AG08396 (cell line): Measurements from ENCODE around the gene SLC9B1.

Source experiments
- DNase-seq: peaks from one replicate; pipeline ENCODE4 v3.0.0; 2012; ENCODE audit warnings: low spot score, mixed read lengths

Gene SLC9B1, protein sequence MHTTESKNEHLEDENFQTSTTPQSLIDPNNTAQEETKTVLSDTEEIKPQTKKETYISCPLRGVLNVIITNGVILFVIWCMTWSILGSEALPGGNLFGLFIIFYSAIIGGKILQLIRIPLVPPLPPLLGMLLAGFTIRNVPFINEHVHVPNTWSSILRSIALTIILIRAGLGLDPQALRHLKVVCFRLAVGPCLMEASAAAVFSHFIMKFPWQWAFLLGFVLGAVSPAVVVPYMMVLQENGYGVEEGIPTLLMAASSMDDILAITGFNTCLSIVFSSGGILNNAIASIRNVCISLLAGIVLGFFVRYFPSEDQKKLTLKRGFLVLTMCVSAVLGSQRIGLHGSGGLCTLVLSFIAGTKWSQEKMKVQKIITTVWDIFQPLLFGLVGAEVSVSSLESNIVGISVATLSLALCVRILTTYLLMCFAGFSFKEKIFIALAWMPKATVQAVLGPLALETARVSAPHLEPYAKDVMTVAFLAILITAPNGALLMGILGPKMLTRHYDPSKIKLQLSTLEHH

DNA sequence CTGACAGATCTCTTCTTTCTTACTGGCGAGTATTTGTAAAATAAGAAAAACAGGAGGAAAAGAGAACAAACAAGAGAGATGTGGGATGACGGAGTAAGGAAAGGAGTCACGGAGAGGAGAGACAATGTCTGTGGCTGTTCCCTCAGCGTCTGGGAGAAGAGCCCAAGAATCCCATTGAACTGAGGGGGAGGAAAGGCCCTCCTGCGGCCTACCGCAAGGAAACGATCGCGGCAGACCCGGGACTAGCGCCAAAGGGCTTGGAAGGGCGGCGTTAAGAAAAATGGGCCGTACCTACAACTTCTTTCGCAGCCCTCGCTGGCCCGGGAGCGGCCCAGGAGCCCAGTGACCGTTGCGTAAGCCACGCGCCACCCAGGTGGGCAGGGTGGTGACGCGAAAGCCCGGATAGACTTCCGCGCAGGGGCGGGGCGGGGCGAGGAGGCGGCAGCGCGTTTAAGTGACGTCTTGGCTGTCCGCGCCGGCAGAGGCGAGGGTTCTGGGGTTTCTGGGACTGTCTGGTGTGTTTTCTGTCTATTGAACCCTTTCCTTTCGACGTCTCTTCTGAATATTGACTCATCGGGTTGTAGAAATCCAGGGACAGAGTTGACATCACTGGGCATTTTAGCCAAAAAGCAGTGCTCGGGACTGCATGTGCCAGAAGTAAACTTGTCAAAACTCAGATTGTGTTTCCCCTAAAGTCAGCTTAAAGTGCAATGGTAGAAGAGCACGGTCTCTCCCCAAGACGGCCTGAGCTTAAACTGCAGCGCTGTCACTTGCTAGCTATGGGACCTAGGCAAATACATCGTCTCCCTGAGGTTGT, at the start of gene SLC9B1:
Gene SLC9B1, minus strand, starts transcription at position 398 of the 817 bp plus-strand sequence. CDS start 27,994 bp downstream, outside the sequence.
- DNase-seq: peak; percentile 93

DNA sequence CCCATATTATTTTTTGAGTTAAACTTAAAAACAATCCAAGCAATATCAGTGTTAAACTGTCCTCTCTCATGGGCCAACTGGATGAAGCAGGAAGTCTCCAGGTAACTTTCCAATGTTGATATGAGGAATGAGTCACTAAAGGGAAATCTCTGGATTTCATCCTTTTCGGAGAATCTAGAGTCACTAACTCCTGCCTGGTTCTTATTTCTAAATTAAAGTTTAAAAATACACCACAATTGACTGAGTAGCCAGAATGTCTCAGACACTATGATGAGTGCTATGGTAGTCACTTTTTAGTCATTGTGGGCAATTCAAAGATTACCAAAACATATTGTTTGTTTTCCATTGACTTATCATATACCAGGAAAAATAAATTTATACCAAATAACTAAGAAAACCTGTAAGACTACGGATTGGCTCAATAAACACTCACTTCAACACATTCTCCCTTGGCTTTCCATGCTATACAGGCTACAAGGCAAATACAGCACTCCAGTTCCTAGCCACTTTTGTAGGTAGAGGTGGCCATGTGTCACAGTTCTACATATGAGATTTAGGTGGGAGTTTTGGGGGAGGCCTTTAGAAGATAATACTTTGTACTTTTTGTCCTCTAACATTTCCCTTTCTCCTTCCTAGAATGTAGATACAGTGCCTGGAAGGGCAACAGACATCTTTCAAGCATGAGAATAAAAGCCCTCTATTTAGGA, 48.5 kb upstream of the SLC9B1 start:
- DNase-seq: no peak

DNA sequence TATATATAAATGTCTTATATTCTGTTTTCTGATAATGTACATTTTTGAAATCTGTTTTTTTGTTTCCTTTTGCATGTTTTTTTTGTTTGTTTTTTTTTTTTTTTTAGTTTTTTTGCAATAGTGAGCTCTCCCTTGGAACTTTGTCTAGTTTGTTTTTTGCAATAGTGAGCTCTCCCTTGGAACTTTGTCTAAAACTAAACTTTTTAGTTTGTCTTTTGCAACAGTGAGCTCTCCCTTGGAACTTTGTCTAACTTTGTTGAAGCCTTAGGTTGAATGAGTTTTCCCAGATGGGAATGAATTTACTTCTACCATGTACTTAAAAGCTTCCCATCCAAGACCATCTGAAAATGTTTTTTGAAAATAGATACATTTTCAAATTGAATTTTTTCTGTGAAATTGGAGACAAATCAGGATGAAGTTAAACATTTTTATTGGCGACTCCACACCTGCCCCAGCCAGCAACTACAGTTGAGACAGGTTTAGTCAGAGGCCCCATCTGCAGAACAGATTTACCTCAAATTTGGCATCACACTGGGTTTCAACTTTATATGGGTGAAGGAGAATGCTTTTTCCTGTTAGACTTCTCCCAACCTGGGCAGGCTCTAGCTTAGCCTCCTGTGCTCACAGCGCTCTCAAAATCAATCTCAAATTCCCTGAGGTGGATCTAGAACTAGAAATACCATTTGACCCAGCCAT, 41.1 kb upstream of the SLC9B1 start:
- DNase-seq: no peak

DNA sequence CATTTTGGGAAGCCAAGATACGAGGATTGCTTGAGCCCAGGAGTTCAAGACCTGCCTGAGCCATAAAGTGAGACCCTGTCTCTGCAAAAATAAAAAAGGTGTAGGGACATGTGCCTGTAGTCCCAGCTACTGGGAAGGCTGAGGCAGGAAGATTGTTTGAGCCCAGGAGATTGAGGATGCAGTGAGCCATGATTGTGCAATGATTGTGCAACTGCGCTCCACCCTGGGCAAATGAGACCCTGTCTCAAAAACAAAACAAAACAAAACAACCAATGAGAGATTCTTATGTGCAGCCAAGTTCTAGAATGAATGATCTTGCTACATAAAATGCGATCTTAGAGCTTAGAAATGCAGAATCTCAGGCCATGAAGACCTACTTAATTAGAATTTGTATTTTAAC, 34.5 kb upstream of the SLC9B1 start:
- no peak for DNase-seq

DNA sequence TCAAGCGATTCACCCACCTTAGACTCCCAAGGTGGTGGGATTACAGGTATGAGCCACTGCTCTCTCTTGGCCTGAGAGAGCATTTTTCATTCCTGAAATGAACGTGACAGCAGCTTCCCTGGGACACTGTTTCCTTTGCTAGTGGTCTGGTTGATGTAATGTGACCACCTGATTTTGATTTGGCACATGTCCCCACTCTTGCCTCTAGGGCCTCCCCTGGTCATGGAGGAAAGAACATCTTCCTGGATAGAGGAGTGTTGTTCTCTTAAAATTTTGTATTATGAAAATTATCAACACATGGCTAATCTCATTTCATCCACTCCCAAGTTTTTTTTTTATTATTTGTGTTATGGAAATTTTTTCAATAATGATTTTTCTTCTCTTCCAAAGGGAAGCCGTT, 33.3 kb upstream of the SLC9B1 start:
- DNase-seq: no peak

DNA sequence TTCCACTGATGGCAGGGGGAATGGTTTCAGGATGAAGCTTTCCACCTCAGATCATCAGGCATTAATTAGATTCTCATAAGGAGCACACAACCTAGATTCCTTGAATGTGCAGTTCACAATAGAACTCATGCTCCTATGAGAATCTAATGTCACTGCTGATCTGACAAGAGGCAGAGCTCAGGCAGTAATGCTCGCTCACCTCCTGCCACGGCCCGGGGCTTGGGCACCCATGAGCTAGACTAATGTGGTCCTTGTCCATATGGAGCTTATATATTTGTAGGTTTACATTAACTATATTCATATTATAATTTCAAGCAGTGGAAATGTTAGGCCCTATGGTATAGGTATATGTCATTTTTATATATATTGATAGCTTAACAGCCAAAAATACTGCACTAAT, 32.6 kb upstream of the SLC9B1 start:
- no peak for DNase-seq

DNA sequence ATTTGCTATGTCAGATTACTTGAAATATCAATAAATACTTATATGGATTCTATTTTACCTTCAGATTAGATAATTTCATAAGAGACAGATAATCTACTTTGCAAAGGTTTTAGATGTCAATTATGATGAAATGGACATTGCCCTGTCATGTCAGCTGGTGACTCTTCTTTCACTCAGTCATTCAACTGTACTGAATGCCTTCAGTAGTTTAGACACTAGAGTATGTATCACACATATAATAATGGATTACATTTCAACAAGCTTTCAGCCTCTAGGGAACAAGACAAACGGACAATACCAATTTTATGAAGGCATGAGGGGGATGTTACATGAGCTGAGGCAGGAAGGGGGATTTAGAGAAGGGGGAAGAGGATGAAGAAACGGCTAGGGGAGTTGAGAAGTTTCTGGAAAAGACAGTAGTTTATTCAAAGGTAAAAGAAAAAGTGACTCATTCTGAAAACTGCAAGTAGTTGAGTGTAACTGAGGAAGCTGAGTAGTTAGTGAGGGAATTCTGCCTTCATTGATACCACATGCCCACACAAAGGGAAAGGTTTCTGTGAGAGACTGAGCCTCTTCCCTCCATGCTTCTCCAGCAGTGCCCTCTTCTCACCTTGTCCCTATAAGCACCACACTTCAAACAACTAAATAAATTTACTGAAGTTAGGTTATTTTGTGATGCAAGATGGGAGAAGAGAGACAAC, 31.4 kb upstream of the SLC9B1 start:
- DNase-seq: no peak

DNA sequence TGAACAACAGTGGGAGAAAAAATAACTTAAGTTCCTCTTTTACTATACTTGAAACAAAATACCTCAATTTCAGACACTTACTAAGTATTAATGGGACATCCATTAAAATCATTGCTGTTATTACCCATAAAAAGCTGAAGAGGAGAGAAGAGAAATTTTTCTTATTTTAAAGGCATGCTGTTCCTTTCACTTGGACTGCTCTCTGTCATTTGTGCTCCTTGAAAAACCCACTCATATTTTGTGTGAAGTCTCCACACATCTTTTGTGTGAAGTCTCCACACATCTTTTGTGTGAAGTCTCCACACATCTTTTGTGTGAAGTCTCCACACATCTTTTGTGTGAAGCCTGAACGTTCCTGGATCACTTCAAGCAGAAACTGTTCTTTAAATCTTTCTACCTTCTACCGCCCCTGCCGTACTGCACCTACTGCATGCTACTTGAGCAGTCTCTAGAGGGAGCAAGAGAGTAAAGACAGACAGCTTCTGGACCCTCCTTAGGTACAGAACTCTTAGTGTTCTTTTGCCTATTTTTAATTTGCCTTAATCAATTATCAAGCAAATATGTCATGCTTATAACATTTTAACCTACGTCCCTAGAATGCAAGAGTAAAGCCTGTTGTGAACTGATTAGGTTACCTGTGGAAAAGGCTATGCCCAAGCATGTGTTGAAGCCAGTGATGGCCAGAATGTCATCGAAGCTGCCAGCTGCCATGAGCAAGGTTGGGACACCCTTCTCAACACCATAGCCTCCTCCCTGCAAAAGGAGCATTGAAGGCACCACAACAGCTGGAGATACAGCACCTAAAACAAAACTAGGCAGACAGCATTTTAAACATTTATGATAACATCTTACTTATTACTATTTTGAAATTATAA, 27.1 kb upstream of the SLC9B1 start:
- DNase-seq: peak; percentile 35

DNA sequence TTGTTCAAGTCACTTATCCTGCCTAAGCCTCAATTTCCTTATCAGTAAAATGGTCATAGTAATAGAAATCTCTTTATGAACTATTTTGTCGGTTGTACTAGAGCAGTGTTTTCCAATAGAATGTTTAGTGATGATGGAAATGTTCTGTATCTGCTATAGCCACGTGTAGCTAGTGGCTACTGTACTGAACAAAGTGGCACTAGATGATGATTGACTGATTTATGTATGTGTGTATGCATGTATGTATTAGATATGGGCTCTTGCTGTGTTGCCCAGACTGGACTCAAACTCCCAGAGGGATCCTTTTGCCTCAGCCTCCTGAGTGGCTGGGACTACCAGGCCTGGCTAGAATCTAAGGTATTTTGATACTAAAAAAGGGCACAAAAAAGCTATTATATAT, 24.7 kb upstream of the SLC9B1 start:
- no peak for DNase-seq

DNA sequence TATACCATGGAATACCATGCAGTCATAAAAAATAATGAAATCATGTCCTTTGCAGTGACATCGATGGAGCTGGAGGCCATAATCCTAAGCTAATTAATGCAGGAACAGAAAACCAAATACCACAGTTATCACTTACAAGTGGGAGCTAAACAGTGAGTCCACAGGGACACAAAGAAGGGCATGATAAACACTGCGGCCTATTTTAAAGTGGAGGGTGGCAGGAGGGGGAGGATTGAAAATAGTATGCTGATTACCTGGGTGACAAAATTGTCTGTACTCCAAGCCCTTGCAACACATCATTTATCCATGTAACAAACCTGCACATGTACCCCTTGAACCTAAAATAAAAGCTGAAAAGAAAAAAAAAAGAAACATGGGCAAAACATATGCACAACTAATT, 16.7 kb upstream of the SLC9B1 start:
- DNase-seq: no peak

DNA sequence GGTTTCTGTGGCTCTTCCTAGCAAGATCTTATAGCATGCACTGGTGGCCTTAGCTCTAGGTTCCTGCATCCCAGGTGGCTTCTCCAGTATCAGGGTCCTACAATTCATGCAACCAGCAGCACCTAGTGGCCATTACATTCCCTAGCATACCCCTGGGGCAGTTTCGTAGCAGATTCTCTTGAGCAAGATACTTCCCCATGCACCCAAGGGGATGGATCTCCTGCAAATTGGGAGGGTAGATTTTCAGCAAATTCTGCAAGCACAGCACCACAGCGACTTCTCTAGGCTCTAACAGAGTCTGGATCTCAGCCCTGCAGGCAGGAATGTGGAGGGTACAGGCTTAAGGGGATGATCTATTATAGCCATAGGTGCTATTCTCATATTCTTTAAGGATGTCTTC, 13.1 kb upstream of the SLC9B1 start:
- no peak for DNase-seq

DNA sequence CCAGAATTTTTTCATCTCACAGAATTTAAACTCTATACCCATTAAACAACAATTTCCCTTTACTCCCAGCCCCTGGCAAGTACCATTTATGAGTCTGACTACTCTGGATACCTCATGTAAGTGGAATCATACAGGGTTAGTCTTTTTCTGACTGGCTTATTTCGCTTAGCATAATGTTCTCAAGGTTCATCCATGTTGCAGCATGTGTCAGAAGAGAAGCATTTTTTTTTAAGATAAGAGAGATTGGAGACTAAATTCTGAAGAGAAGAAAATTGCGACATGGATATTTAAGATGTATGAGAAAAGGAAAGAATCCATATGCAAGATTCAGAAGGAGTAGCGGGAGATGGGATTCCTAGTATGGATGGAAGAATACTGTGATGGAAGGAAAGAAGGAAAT, 11.3 kb upstream of the SLC9B1 start:
- DNase-seq: no peak

DNA sequence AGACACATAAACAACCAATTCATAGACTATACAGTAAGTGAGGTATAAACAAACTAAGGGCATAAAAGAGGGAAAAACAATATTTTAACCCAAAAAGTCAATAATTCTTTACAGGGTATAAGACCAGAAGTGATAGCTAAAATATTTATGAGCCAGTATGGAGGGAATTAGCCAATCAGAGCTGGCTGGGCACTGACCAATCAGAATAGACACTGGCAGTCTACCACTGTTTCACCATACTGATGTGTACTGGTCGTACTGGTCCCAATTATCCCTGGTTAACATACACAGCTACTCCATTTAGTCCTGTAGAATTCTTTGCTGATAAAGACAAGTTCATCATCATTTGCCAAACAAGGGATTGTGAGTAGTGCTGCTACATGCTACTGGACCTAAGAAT, 9.8 kb upstream of the SLC9B1 start:
- no peak for DNase-seq

DNA sequence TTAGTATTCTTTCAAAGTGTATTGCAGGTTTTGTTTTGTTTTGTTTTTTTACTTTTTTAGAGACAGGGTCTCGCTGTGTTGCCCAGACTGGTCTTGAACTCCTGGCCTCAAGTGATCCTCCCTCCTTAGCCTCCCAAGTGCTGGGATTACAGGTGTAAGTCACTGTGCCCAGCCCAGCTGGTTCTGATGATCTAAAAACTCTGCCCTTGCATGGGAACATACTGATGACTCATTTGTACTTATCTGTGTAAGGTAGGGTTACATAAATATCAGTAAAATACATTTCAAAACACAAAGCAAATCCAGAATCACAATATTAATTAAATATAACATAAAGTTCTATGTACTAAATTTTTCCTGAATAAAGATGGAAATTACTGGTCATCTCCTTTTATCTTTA, 7.4 kb upstream of the SLC9B1 start:
- no peak for DNase-seq

DNA sequence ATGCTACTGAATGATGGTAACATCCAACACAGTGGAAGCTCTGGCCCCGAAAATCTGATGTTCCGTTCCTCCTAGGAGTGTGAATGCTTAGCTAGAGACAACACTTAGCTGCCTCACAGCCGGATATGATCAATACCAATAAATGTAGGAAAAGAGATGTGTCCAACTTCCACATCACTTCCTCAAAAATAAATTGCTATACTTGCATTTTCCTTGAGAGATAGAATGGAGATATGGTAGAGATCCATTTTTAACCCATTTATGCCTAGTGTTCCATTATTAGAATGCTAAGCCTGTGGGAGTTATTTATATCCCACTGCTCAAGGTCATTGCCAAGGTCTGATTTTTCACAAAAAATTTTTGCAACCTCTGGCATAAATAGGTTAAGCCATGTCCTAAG, 5.5 kb upstream of the SLC9B1 start:
- no peak for DNase-seq

DNA sequence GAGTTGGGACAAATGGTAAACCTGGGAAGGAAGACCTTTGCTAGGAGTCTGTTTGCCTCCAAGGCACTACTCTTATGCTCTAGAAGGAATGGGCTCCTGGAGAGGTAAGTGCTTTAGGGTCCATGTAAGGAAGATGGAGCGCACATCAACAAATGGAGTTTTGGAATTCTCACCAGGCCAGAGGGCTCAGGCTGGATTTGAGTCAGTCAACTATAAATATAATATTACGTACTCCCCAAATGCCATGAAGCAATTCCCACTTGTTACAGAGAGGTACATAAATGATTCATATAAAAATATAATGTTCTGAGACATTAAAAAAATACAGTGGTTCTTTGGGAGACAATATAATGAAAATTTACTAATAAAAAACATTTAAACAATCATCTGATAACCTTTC, 1.6 kb upstream of the SLC9B1 start:
- DNase-seq: no peak

DNA sequence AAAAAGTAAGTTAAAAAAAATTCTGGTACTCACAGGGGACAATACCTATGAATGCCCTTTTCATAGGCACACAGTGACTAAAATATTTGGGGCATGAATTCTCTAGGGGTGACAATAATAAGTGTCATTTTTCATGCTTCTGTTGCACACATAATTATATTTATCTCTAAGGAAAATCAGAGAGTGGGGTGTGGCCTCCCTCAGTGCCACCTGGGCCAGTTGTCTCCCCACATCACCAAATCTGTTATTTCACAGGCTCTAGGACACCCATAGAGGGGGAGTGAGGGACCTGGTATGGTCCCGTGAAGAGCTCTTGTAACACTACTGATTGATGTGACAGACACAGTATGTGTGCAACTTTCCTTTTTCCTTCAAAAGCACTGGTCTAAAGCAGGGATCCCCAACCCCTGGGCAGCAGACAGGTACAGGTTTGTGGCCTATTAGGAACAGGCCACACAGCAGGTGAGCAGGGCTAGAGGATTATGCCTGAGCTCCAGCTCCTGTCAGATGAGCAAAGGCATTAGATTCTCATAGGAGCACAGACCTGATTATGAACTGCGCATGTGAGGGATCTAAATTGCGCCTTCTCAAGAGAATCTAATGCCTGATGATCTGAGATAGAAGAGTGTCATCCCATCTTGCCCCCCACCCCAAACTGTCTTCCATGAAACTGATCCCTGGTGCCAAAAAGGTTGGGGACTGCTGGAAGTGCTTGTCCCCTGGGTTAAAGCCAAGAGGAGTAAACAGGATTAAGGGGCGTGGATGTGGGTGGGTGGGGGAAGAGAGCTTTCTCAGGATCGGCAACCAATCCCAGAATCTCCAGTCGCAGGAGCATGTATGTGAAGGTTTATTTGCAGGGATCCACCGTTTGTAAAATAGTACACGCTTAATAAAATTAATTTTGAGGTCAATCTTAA, 856 bp downstream of the SLC9B1 start:
- peak; percentile 34 for DNase-seq

DNA sequence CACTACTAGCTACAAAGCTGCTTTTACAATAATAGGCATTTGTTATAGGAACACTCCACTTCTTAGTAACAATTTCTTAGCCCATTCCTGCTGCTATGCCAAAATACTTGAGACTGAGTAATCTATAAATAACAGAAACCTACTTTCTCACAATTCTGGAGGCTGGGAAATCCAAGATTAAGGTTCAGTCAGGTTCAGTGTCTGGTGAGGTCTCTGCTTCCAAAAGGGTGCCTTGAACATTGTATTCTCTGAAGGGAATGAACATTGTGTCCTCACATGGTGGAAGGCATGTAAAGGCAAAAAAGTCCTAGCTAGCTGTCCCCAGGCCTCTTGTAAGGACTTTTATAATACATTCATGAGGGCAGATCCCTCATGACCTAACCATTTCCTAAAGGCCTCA, 7.0 kb downstream of the SLC9B1 start:
- no peak for DNase-seq

DNA sequence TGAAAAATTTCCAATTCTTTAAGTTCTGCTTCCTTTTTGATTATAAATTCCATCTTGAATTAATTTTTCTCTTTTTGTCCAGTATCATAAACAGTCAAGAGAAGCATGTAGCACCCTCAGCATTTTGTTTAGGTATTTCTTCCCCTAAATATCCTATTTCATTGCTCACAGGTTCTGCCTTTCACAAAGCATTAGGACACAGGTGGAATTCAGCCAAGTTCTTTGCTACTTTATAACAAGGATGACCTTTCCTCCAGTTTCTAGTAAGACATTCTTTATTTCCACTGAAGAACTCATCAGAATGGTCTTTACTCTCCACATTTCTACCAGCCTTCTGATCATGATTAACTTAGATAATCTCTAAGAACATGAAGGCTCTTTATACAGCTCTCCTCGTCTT, 7.4 kb downstream of the SLC9B1 start:
- no peak for DNase-seq
